Measurements from ENCODE around the gene FKRP.
A peak's percentile ranks its signal among the peaks of the same experiment; 100 is the strongest.

FKRP gene

DNA sequence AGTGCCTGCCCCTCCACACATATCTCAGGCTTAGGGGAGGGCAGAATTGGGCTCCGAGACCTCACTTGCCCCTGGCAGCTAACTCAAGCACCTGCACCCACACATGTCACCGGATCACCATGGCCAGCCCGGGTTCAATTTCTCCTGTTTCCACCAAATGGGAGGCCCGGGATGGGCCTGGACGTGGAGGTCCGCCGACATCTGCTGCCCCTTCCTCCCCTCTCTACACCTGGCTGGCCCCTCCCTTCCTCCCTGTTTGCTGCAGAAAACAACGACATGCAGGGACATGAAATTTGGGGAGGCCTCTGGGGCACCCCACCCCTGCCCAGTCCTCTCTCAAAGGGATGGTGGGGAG is 30.3 kb upstream of the FKRP start:
- Histone ChIP-seq H3K4me3 (ENCODE audit: low read depth, low read length) (peak overlapping the region; percentile 75), H3K27me3 (ENCODE audit: control insufficient read depth, insufficient read depth, low read length) (no peaks in the 10 kb centered on the region), H3K9ac (ENCODE audit: low read depth, low read length) (peak overlapping the region; percentile 73), H3K36me3 (ENCODE audit: control insufficient read depth, insufficient read depth, low read length) (peaks cover 13% of the 10 kb centered on the region), H3K4me1 (ENCODE audit: control insufficient read depth, insufficient read depth, low read length) (peaks cover 5% of the 10 kb centered on the region), H3K9me3 (ENCODE audit: control insufficient read depth, insufficient read depth, low read length) (no peaks in the 10 kb centered on the region)

DNA sequence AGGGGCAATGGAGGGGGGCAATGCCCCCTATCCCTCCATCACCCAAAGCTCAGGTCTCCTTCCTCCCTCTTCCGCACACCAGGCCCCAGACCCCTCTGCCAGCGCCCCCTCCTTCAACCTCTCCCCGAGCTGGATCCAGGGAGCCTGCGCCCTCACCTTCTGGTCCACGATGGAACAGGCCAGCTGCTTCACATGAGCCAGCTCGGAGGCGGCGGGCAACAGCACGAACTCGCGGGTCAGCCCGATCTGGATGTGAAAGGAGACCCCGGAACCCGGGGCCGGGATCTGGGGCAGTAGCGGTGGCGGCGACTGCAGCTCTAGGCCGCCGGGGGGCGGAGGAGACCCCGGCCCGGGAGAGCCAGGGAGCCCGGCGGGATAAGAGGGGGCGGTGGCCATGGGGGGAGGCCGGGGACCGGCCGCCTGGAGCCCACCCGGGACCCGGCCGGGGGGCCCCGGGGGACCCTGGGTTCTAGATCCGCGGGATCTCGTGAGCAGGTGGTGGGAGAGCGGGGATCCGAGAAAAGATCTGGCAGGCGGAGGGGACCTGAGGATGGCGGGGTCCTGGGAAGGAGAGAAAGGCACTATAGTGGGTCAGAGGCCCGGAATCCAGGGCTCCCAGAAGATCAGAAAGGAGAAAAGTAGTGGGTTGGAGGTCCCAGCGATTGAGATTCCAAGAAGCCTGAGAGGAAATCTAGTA is 29.7 kb upstream of the FKRP start:
- no peaks in the 10 kb centered on the region for H3K9me3 ChIP-seq (ENCODE audit: control insufficient read depth, insufficient read depth, low read length)
- no peaks in the 10 kb centered on the region for H3K27me3 ChIP-seq (ENCODE audit: control insufficient read depth, insufficient read depth, low read length)
- H3K9ac ChIP-seq (ENCODE audit: low read depth, low read length): peak overlapping the region; percentile 73
- peaks cover 3% of the 10 kb centered on the region for H3K4me1 ChIP-seq (ENCODE audit: control insufficient read depth, insufficient read depth, low read length)
- H3K36me3 ChIP-seq (ENCODE audit: control insufficient read depth, insufficient read depth, low read length): peaks cover 18% of the 10 kb centered on the region
- H3K4me3 ChIP-seq (ENCODE audit: low read depth, low read length): peak overlapping the region; percentile 75

DNA sequence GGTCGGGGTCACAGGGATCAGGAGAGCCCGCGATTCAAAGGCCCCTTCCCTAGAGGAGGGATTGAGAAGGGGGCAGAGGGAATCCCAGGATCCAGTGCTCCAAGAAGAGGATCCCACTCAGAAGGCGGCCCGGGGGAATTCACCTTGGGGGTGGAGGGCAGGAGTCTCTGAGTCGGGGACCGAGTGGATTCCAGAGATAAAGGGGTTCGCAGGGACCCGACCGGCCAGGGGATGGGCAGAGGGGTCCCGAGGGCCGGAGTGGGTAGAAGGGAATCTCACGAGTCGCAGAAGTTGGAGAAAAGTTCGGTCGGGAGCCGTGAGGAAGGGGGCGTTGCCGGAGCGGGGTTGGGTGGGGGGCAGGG is 29.2 kb upstream of the FKRP start:
- Histone ChIP-seq H3K4me1 (ENCODE audit: control insufficient read depth, insufficient read depth, low read length) (peaks cover 2% of the 10 kb centered on the region), H3K9ac (ENCODE audit: low read depth, low read length) (peak overlapping the region; percentile 73), H3K36me3 (ENCODE audit: control insufficient read depth, insufficient read depth, low read length) (peaks cover 22% of the 10 kb centered on the region), H3K27me3 (ENCODE audit: control insufficient read depth, insufficient read depth, low read length) (no peaks in the 10 kb centered on the region), H3K4me3 (ENCODE audit: low read depth, low read length) (peak overlapping the region; percentile 75), H3K9me3 (ENCODE audit: control insufficient read depth, insufficient read depth, low read length) (no peaks in the 10 kb centered on the region)

DNA sequence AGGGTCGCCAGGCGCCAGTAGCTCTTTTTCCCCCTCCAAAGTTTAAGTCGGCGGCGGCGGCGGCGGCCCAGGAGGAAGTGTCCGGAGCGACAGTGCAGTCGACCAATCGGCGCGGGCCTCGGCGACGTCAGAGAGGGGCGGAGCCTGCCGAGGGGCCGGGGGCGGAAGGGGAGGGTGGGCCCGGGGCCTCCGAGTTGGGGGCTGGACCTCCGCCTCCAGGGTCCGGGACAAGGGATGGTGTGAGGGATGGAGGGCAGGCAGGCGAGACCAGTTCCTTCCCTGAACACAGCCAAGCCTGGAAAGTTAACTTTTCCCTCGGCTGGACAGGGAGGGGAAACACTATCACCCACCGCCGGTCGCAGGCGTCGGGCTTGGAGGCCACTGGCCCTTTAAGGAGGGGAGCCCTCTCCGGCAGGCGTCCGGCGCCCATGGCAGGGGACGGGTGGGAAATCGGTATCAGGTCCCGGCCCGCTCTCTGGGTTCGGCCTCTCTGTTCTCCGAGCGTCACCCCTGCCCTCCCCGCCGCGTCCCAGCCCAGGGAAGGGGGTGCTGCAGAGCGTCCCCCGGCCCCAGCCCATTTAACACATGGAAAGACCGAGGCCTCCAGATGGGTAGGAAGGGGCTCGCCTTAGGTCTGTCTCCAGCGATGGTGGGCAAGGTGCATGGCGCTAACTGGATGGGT is 28.7 kb upstream of the FKRP start, which contains the start of gene PRKD2:
TSS of gene PRKD2 (minus strand) at position 81 of the 682 bp plus-strand sequence. CDS start 744 bp downstream, outside the sequence.
- H3K4me1 ChIP-seq (ENCODE audit: control insufficient read depth, insufficient read depth, low read length): peaks cover 2% of the 10 kb centered on the region
- no peaks in the 10 kb centered on the region for H3K9me3 ChIP-seq (ENCODE audit: control insufficient read depth, insufficient read depth, low read length)
- no peaks in the 10 kb centered on the region for H3K27me3 ChIP-seq (ENCODE audit: control insufficient read depth, insufficient read depth, low read length)

DNA sequence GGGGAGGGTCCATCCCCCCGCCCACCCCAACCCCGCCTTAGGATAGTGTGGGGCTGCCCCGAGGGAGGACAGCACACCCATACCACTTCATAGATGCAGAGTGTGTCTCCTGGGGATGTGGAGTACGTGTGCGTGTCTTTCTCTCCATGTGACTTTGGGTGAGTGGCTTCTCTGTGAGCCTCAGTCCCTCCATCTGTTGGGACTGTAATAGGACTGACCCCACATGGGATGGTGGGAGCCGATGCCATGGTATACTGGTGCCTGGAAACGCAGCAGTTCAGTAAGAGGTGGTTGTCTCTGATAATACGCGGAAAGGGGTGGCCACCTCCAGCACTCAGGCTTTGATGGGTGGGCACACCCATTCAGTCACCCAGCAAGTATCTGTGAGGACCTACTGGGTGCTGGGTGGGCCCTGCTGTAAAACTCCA is 28.1 kb upstream of the FKRP start:
- Histone ChIP-seq H3K36me3 (ENCODE audit: control insufficient read depth, insufficient read depth, low read length) (peaks cover 33% of the 10 kb centered on the region), H3K27me3 (ENCODE audit: control insufficient read depth, insufficient read depth, low read length) (no peaks in the 10 kb centered on the region), H3K9me3 (ENCODE audit: control insufficient read depth, insufficient read depth, low read length) (no peaks in the 10 kb centered on the region), H3K4me3 (ENCODE audit: low read depth, low read length) (peak overlapping the region; percentile 93), H3K4me1 (ENCODE audit: control insufficient read depth, insufficient read depth, low read length) (peaks cover 2% of the 10 kb centered on the region), H3K9ac (ENCODE audit: low read depth, low read length) (peak overlapping the region; percentile 37)

More for the DNA sequence above, 28.7 kb upstream of the FKRP start, which contains the start of gene PRKD2:
- Histone ChIP-seq H3K4me3 (ENCODE audit: low read depth, low read length) (peak within 1 kb of the TSS; percentile 93), H3K36me3 (ENCODE audit: control insufficient read depth, insufficient read depth, low read length) (peaks cover 27% of the 10 kb centered on the region), H3K9ac (ENCODE audit: low read depth, low read length) (peak within 1 kb of the TSS; percentile 73)

DNA sequence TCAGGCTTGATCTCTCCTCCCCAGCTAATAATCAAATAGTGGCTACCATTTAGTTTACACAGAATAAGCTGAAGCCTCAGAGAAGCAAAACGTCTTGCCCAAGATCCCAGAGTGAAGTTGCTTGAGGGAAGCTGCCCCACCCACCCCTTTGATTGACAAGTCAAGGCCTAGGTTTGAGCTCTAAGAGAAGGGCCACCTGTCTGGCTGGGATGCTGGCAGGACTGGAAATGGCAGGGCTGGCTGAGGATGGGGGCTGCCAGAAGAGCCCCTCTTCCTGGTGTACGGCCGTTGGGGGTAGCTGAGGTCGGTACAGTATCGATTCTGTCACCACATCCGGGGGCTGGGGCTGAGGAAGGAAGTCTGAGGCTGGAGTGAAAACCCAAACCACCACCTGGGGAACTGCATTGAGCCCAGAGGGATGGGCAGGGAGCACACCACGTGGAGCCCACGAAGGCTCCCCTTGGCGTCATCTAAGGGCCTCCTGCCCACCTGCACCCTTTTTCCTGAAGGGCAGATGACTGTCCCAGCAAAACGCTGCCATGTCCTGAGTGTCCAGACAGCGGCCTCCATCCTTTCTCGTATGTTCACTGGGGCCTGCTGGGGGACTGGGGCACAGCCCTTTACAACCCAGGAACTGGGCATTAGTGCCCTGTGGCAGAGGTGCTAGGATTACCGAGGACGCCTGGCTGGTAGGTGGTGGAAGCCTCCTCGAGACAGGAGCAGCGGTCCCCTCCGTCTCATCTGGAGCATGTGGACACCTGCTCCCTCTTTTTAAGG is 27.5 kb upstream of the FKRP start:
- Histone ChIP-seq H3K36me3 (ENCODE audit: control insufficient read depth, insufficient read depth, low read length) (peaks cover 39% of the 10 kb centered on the region), H3K4me3 (ENCODE audit: low read depth, low read length) (no peak overlapping the region), H3K9me3 (ENCODE audit: control insufficient read depth, insufficient read depth, low read length) (no peaks in the 10 kb centered on the region), H3K9ac (ENCODE audit: low read depth, low read length) (no peak overlapping the region), H3K4me1 (ENCODE audit: control insufficient read depth, insufficient read depth, low read length) (peaks cover 2% of the 10 kb centered on the region), H3K27me3 (ENCODE audit: control insufficient read depth, insufficient read depth, low read length) (no peaks in the 10 kb centered on the region)

DNA sequence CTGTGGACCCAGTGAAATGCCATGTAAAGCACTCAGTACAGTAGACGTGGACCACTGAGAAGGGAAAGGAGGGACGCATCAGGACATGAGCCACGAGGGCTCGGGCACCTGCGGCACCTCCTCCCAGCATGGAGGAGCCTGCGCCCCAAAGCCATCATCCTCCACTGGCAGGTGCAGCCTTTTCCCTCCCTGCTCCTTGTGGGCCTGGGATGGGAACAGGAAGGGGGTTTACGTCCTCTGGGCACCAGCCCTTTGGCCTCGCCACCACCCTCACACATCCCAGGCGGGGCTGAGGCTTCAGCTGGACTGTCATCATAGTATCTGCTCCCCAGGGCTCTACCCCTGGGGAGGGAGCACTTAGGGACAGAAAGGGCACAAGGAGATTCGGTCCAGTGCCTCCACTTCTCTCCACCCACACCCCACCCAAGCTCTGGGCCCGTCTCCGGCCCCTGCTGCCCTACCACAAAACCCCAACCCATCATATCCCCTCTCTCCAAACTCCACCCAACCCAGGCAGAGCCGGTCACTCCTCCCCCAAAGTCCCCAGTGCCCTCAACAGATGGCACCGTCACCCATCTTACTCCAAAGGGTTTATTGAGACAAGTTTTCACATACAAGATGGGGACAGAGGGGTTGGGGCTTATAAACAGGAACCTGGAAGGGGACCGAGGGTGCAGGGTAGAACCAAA is 26.8 kb upstream of the FKRP start:
- H3K9me3 ChIP-seq (ENCODE audit: control insufficient read depth, insufficient read depth, low read length): no peaks in the 10 kb centered on the region
- H3K36me3 ChIP-seq (ENCODE audit: control insufficient read depth, insufficient read depth, low read length): peaks cover 44% of the 10 kb centered on the region
- H3K27me3 ChIP-seq (ENCODE audit: control insufficient read depth, insufficient read depth, low read length): no peaks in the 10 kb centered on the region
- H3K4me1 ChIP-seq (ENCODE audit: control insufficient read depth, insufficient read depth, low read length): peaks cover 2% of the 10 kb centered on the region
- no peak overlapping the region for H3K9ac ChIP-seq (ENCODE audit: low read depth, low read length)
- H3K4me3 ChIP-seq (ENCODE audit: low read depth, low read length): no peak overlapping the region

DNA sequence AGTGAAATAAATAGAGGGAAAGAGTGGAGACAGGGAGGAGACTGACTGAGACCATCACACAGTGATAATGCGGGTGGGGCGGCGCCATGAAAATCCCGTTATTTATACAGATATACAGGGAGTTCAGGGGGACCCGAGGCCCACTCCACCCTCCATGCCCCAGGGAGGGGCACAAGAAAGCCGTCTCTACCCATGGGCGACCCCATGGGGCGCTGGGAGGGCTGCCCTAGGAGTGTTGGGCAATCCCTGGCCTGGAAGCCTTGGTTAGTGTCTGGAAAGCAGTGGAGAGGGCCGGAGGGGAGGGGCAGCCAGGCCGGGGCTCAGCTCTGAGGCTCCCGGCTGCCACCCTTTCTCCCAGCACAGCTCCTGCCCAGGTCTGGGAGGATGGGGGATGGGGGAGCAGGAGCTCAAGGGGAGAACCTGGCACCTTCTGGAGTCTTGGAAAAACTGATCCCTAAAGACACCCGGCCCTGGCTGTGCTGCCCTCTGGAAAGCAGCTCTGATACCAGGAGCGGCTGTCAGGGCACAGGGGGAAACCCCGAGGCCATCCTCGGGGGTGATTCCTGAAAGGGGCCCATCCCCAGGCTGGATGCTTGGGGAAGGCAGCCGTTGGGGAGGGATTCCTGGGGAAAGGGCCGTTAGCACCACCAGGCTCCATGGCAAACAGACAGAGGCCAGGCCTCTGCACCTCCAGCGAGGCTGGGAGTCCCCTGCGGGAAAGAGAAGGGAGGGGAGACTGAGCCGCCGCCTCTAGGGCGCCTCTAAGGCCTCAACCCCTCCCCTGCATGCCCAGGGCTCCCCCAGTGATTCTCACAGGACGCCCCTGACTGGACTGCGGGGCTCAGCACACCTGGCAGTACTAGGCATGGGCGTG is 26.0 kb upstream of the FKRP start:
- H3K27me3 ChIP-seq (ENCODE audit: control insufficient read depth, insufficient read depth, low read length): no peaks in the 10 kb centered on the region
- no peak overlapping the region for H3K9ac ChIP-seq (ENCODE audit: low read depth, low read length)
- no peaks in the 10 kb centered on the region for H3K9me3 ChIP-seq (ENCODE audit: control insufficient read depth, insufficient read depth, low read length)
- peaks cover 2% of the 10 kb centered on the region for H3K4me1 ChIP-seq (ENCODE audit: control insufficient read depth, insufficient read depth, low read length)
- peaks cover 52% of the 10 kb centered on the region for H3K36me3 ChIP-seq (ENCODE audit: control insufficient read depth, insufficient read depth, low read length)
- H3K4me3 ChIP-seq (ENCODE audit: low read depth, low read length): no peak overlapping the region

DNA sequence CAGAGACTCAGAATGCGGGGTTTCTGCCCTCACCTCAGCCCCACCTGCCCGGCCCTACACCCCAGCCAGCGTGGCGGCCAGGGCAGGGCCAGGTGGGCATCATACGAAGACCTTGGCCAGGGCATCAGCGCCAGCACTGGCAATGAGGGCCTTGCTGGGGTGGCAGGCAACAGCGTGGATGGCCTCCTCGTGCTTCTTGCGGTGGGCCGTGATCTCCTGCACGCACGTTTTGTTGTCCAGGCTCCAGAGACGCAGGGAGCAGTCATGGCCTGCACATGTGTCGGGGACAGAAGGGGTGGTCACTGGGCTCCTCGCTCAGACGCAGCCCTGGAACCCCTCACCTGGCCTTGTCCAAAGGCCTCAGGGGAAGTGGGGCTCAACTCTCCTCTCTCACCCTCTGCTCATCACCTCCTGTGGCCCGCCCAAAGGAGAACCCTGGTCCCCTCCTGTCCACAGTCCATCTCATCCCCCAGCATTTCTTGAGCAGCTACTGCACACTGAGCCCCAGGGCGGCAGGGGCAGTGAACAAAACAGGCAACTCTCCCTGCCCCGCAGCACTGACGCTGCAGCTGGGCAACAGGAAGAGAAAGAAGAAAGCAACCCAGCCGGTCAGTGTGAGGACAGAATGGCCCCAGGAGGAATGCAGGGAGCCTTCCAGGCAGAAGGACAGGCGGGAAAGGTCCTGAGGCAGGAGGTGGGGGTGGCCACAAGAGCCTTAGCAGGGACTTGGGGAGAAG is 25.2 kb upstream of the FKRP start:
- no peaks in the 10 kb centered on the region for H3K4me1 ChIP-seq (ENCODE audit: control insufficient read depth, insufficient read depth, low read length)
- no peak overlapping the region for H3K4me3 ChIP-seq (ENCODE audit: low read depth, low read length)
- H3K9ac ChIP-seq (ENCODE audit: low read depth, low read length): no peak overlapping the region
- H3K27me3 ChIP-seq (ENCODE audit: control insufficient read depth, insufficient read depth, low read length): no peaks in the 10 kb centered on the region
- no peaks in the 10 kb centered on the region for H3K9me3 ChIP-seq (ENCODE audit: control insufficient read depth, insufficient read depth, low read length)
- H3K36me3 ChIP-seq (ENCODE audit: control insufficient read depth, insufficient read depth, low read length): peaks cover 60% of the 10 kb centered on the region

DNA sequence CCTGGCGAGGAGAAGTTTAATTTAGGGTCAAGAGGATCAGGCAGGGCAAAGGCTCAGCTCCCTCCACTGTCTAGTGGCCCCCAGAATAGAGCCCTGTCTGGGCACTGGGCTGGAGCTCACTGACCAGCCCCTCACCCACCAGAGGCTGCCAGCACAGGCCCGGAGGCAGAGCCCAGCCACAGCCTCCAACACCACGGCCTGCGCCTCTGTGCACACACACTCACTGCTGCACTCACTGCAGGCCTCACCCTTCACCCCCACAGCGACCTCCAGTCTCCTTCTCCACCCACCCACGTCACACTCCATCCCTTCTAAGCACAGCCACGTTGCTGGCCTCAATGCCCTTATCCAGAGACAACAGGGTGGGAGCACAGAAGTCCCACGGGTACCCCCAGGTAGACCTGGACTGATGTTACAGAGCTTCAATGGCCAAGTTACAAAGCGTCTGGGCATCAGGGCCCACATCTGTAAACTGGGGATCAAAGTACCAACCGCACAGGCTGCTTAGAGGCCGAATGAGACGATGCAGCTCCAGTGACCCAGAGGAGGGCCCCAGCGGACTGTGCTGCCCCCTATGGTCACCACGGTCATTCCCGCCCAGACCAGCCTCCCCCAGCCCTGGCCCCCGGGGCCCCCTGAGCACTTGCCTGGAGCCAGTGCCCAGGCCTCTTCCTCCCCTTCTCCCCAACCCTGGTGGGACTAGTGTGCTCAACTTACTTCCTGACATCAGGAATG is 24.4 kb upstream of the FKRP start:
- Histone ChIP-seq H3K4me3 (ENCODE audit: low read depth, low read length) (no peak overlapping the region), H3K4me1 (ENCODE audit: control insufficient read depth, insufficient read depth, low read length) (no peaks in the 10 kb centered on the region), H3K36me3 (ENCODE audit: control insufficient read depth, insufficient read depth, low read length) (peaks cover 64% of the 10 kb centered on the region), H3K27me3 (ENCODE audit: control insufficient read depth, insufficient read depth, low read length) (no peaks in the 10 kb centered on the region), H3K9ac (ENCODE audit: low read depth, low read length) (no peak overlapping the region), H3K9me3 (ENCODE audit: control insufficient read depth, insufficient read depth, low read length) (no peaks in the 10 kb centered on the region)

Data from iPS-15b (cell line).